Measurements from ENCODE around the gene TMEM184A.

TMEM184A gene

GRCh38 chr7:1493129-1493528, 62.9 kb downstream of the TMEM184A start:
- no peak for TF ChIP-seq CTCF (IDR thresholded peaks at IDR 0.05; ENCODE audit: insufficient read depth, low read length, missing control alignments)
- POLR2A ChIA-PET = no interaction called here
- CTCF ChIA-PET = interaction anchor here (4.3 kb wide), 1 partner anchor 18 kb away, joined by 28 read pairs; no protein-coding TSS in a partner anchor
- H3K4me3 ChIP-seq (ENCODE audit: low read depth, low read length) = no peak overlapping the region
- DNase-seq (ENCODE audit: low read depth, low spot score) = no peak

GRCh38 chr7:1492640-1493039, 63.4 kb downstream of the TMEM184A start:
- CTCF ChIA-PET = interaction anchor here (4.3 kb wide), 1 partner anchor 18 kb away, joined by 28 read pairs; no protein-coding TSS in a partner anchor
- DNase-seq (ENCODE audit: low read depth, low spot score) = no peak
- POLR2A ChIA-PET = no interaction called here
- no peak for TF ChIP-seq CTCF (IDR thresholded peaks at IDR 0.05; ENCODE audit: insufficient read depth, low read length, missing control alignments)
- H3K4me3 ChIP-seq (ENCODE audit: low read depth, low read length) = no peak overlapping the region

All from AG04449 (cell line).